ENCODE data around the gene SV2B.
A peak's percentile ranks its signal among the peaks of the same experiment; 100 is the strongest.
"Not testable (repeated sequence)": the region's sequence is repeated elsewhere in the genome, so short reads cannot be mapped to it uniquely, and the experiment has no call there.

Gene SV2B

GRCh38 chr15:91335702-91336101 is 235.6 kb downstream of the SV2B start:
- DNase-seq, result no peak

- DNase-seq, result no peak
These were observed 236.6 kb downstream of the SV2B start for GRCh38 chr15:91336687-91337086.

GRCh38 chr15:91338766-91339165 is 238.7 kb downstream of the SV2B start:
- DNase-seq, result no peak

GRCh38 chr15:91342097-91342496 is 242.0 kb downstream of the SV2B start:
- no peak for DNase-seq

GRCh38 chr15:91344912-91345311 is 244.9 kb downstream of the SV2B start:
- DNase-seq, result not testable (repeated sequence)

GRCh38 chr15:91345736-91346135 is 245.7 kb downstream of the SV2B start:
- no peak for DNase-seq

GRCh38 chr15:91346259-91346658 is 246.2 kb downstream of the SV2B start:
- no peak for DNase-seq

GRCh38 chr15:91348752-91349500 is 248.9 kb downstream of the SV2B start:
- DNase-seq, result peak; percentile 73

Measured in NK-92 treated with Interleukin-12 subunit alpha and Interleukin-12 subunit beta, amount 100 ng/mL, for 24 hours (cell line).